HCT116 (cell line): ENCODE data around the gene APPBP2.

Experiments
- CBX3 ChIP-seq: IDR thresholded peaks from 2 replicates; pipeline ENCODE4 v1.6.1; 2012; ENCODE audit warnings: low read depth
- CEBPB ChIP-seq: IDR thresholded peaks from 2 replicates; pipeline ENCODE4 v1.6.1; 2012; ENCODE audit warnings: low read depth
- EZH2 ChIP-seq: fragments of 200-600 bp; sonication (generic); IDR thresholded peaks from 2 replicates; pipeline ENCODE4 v1.6.1; 2017; ENCODE audit warnings: antibody characterized with exemption, mixed run types
- EZH2phosphoT487 ChIP-seq: fragments of 200-600 bp; IDR thresholded peaks from 2 replicates; pipeline ENCODE4 v1.6.1; 2018; ENCODE audit warnings: antibody characterized with exemption, borderline replicate concordance
- POLR2A ChIP-seq: IDR thresholded peaks from 2 replicates; pipeline ENCODE4 v1.7.0; 2011; ENCODE audit warnings: borderline replicate concordance; ENCODE audit not compliant: insufficient read depth, insufficient read length; ENCODE audit errors: extremely low read depth
- POLR2AphosphoS5 ChIP-seq: IDR thresholded peaks from 2 replicates; pipeline ENCODE4 v1.6.1; 2011; ENCODE audit warnings: mild to moderate bottlenecking, low read depth, low read length, moderate library complexity
- RAD21 ChIP-seq: IDR thresholded peaks from 2 replicates; pipeline ENCODE4 v1.6.1; 2012; ENCODE audit warnings: low read depth, mild to moderate bottlenecking
- SIN3A ChIP-seq: IDR thresholded peaks from 2 replicates; pipeline ENCODE4 v1.6.1; 2012; ENCODE audit warnings: low read depth
- TF ChIP-seq, protein P1 (sequence below), 3 experiments: fragments of 200-600 bp in 1 of 3; sonication (generic) in 1 of 3; IDR thresholded peaks in 2 of 3; conservative IDR thresholded peaks in 1 of 3; 2 replicates each; pipeline ENCODE4 v1.5.1; 2012 to 2017; ENCODE audit warnings: low read depth in 2 of 3, low read length in 2 of 3, antibody characterized with exemption in 1 of 3, borderline replicate concordance in 1 of 3, control low read depth in 1 of 3, mild to moderate bottlenecking in 1 of 3, mixed read lengths in 1 of 3, mixed run types in 1 of 3, moderate library complexity in 1 of 3; ENCODE audit not compliant: insufficient read depth in 1 of 3
- TF ChIP-seq, protein P2 (sequence below): IDR thresholded peaks from 2 replicates; pipeline ENCODE4 v1.6.1; 2012; ENCODE audit warnings: low read depth
- TF ChIP-seq, protein P3 (sequence below): IDR thresholded peaks from 2 replicates; pipeline ENCODE4 v1.6.1; 2012

DNA sequence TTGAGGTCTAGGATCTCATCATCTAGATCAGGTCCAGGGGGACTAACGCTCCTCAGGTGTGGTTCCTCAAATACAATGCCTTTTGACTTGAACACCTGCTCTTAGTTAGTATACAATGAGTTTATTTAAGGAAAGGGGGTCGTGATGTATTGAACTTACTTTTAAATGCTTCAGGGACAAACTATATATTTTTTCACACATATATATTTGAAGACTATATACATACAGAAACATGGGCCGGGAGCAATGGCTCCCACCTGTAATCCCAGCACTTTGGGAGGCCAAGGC is 122.6 kb downstream of the APPBP2 start:
- TF ChIP-seq EZH2phosphoT487 (no peak), POLR2A (no peak), CEBPB (no peak), POLR2AphosphoS5 (no peak), EZH2 (no peak), CBX3 (no peak), RAD21 (no peak), SIN3A (no peak)
- TF ChIP-seq, protein P1, sequence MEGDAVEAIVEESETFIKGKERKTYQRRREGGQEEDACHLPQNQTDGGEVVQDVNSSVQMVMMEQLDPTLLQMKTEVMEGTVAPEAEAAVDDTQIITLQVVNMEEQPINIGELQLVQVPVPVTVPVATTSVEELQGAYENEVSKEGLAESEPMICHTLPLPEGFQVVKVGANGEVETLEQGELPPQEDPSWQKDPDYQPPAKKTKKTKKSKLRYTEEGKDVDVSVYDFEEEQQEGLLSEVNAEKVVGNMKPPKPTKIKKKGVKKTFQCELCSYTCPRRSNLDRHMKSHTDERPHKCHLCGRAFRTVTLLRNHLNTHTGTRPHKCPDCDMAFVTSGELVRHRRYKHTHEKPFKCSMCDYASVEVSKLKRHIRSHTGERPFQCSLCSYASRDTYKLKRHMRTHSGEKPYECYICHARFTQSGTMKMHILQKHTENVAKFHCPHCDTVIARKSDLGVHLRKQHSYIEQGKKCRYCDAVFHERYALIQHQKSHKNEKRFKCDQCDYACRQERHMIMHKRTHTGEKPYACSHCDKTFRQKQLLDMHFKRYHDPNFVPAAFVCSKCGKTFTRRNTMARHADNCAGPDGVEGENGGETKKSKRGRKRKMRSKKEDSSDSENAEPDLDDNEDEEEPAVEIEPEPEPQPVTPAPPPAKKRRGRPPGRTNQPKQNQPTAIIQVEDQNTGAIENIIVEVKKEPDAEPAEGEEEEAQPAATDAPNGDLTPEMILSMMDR (IDR thresholded peaks at IDR 0.05 in 2 of 3, conservative IDR thresholded peaks at IDR 0.05 in 1 of 3; ENCODE audit: borderline replicate concordance in 1 of 3, insufficient read depth in 1 of 3, low read depth in 2 of 3, low read length in 2 of 3) = no peak
- TF ChIP-seq, protein P2, sequence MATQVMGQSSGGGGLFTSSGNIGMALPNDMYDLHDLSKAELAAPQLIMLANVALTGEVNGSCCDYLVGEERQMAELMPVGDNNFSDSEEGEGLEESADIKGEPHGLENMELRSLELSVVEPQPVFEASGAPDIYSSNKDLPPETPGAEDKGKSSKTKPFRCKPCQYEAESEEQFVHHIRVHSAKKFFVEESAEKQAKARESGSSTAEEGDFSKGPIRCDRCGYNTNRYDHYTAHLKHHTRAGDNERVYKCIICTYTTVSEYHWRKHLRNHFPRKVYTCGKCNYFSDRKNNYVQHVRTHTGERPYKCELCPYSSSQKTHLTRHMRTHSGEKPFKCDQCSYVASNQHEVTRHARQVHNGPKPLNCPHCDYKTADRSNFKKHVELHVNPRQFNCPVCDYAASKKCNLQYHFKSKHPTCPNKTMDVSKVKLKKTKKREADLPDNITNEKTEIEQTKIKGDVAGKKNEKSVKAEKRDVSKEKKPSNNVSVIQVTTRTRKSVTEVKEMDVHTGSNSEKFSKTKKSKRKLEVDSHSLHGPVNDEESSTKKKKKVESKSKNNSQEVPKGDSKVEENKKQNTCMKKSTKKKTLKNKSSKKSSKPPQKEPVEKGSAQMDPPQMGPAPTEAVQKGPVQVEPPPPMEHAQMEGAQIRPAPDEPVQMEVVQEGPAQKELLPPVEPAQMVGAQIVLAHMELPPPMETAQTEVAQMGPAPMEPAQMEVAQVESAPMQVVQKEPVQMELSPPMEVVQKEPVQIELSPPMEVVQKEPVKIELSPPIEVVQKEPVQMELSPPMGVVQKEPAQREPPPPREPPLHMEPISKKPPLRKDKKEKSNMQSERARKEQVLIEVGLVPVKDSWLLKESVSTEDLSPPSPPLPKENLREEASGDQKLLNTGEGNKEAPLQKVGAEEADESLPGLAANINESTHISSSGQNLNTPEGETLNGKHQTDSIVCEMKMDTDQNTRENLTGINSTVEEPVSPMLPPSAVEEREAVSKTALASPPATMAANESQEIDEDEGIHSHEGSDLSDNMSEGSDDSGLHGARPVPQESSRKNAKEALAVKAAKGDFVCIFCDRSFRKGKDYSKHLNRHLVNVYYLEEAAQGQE = no peak
- TF ChIP-seq, protein P3, sequence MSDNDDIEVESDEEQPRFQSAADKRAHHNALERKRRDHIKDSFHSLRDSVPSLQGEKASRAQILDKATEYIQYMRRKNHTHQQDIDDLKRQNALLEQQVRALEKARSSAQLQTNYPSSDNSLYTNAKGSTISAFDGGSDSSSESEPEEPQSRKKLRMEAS = no peak
